ENCODE measurements around the gene KIF26A. TPM values are rescaled to one million over a fixed set of nuclear protein-coding genes. Genes with fewer than 3 reads are reported as not detected.

The KIF26A gene
- total and polyA plus RNA-seq, 2 experiments from 2014 or later = 5.6 to 103 TPM

DNA sequence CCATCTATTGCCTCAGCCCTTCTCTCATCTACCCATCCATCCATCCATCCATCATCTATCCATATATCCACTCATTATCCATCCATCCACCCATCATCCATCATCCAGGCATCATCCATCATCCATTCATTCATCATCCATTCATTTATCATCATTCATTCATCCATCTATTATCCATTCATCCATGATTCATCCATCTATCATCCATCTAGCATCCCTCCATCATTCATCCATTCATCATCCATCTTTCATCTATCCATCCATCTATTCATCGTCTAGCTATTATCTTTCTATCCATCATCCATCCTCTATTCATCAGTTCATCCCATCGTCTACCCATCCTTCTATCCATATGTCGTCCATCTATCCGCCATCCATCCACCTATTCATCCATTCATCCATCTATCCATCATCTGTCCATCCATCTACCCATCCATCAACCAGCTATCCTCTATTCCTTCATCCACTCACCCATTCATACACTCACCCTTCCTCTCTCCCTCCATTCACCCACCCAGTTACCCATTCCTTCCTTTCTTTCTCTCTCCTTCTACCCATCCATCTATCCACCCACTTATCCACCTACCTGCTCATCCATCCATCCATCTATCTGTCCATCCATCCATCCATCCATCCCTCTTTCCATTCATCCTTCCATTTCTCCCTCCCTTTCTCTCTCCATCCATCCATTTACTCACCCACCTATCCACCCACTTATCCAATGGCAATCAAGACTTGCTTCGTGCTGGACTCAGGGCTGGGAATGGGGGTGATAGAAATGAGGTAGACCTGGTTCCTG lies 59.3 kb downstream of the KIF26A start:
- H3K4me3 ChIP-seq = no peak overlapping the region
- peaks cover 5% of the 10 kb centered on the region for H3K4me1 Mint-ChIP-seq
- no peak overlapping the region for H3K27ac ChIP-seq (ENCODE audit: low read depth)
- no peaks in the 10 kb centered on the region for H3K27me3 ChIP-seq (ENCODE audit: insufficient read depth)
- H3F3A ChIP-seq (replicated peaks; ENCODE audit: low read depth) = no peaks in the 10 kb centered on the region
- no peak for TF ChIP-seq EZH2phosphoT487 (IDR thresholded peaks at IDR 0.05; ENCODE audit: unreplicated experiment)
- TF ChIP-seq, protein P1, sequence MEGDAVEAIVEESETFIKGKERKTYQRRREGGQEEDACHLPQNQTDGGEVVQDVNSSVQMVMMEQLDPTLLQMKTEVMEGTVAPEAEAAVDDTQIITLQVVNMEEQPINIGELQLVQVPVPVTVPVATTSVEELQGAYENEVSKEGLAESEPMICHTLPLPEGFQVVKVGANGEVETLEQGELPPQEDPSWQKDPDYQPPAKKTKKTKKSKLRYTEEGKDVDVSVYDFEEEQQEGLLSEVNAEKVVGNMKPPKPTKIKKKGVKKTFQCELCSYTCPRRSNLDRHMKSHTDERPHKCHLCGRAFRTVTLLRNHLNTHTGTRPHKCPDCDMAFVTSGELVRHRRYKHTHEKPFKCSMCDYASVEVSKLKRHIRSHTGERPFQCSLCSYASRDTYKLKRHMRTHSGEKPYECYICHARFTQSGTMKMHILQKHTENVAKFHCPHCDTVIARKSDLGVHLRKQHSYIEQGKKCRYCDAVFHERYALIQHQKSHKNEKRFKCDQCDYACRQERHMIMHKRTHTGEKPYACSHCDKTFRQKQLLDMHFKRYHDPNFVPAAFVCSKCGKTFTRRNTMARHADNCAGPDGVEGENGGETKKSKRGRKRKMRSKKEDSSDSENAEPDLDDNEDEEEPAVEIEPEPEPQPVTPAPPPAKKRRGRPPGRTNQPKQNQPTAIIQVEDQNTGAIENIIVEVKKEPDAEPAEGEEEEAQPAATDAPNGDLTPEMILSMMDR (conservative IDR thresholded peaks at IDR 0.05; ENCODE audit: low read depth in 2 of 2) = no peak
- TF ChIP-seq CREB1 (CRISPR knock-in tag; IDR thresholded peaks at IDR 0.05; ENCODE audit: low read depth) = no peak
- TF ChIP-seq POLR2AphosphoS5 (IDR thresholded peaks at IDR 0.05; ENCODE audit: low read depth) = no peak
- TF ChIP-seq, protein P2, sequence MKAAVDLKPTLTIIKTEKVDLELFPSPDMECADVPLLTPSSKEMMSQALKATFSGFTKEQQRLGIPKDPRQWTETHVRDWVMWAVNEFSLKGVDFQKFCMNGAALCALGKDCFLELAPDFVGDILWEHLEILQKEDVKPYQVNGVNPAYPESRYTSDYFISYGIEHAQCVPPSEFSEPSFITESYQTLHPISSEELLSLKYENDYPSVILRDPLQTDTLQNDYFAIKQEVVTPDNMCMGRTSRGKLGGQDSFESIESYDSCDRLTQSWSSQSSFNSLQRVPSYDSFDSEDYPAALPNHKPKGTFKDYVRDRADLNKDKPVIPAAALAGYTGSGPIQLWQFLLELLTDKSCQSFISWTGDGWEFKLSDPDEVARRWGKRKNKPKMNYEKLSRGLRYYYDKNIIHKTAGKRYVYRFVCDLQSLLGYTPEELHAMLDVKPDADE (IDR thresholded peaks at IDR 0.05) = no peak
- no peak for TF ChIP-seq ZNF331 (CRISPR knock-in tag; IDR thresholded peaks at IDR 0.05; ENCODE audit: low read depth)
- TF ChIP-seq ZNF114 (CRISPR knock-in tag; IDR thresholded peaks at IDR 0.05) = no peak
- no peak for TF ChIP-seq STAT1 (IDR thresholded peaks at IDR 0.05; ENCODE audit: unreplicated experiment)
- no peak for TF ChIP-seq EZH2 (IDR thresholded peaks at IDR 0.05; ENCODE audit: low read depth, unreplicated experiment)
- no peak for TF ChIP-seq NANOG (IDR thresholded peaks at IDR 0.05; ENCODE audit: borderline replicate concordance)
- TF ChIP-seq, protein P3, sequence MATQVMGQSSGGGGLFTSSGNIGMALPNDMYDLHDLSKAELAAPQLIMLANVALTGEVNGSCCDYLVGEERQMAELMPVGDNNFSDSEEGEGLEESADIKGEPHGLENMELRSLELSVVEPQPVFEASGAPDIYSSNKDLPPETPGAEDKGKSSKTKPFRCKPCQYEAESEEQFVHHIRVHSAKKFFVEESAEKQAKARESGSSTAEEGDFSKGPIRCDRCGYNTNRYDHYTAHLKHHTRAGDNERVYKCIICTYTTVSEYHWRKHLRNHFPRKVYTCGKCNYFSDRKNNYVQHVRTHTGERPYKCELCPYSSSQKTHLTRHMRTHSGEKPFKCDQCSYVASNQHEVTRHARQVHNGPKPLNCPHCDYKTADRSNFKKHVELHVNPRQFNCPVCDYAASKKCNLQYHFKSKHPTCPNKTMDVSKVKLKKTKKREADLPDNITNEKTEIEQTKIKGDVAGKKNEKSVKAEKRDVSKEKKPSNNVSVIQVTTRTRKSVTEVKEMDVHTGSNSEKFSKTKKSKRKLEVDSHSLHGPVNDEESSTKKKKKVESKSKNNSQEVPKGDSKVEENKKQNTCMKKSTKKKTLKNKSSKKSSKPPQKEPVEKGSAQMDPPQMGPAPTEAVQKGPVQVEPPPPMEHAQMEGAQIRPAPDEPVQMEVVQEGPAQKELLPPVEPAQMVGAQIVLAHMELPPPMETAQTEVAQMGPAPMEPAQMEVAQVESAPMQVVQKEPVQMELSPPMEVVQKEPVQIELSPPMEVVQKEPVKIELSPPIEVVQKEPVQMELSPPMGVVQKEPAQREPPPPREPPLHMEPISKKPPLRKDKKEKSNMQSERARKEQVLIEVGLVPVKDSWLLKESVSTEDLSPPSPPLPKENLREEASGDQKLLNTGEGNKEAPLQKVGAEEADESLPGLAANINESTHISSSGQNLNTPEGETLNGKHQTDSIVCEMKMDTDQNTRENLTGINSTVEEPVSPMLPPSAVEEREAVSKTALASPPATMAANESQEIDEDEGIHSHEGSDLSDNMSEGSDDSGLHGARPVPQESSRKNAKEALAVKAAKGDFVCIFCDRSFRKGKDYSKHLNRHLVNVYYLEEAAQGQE (IDR thresholded peaks at IDR 0.05; ENCODE audit: unreplicated experiment) = no peak
- TF ChIP-seq, protein P4, sequence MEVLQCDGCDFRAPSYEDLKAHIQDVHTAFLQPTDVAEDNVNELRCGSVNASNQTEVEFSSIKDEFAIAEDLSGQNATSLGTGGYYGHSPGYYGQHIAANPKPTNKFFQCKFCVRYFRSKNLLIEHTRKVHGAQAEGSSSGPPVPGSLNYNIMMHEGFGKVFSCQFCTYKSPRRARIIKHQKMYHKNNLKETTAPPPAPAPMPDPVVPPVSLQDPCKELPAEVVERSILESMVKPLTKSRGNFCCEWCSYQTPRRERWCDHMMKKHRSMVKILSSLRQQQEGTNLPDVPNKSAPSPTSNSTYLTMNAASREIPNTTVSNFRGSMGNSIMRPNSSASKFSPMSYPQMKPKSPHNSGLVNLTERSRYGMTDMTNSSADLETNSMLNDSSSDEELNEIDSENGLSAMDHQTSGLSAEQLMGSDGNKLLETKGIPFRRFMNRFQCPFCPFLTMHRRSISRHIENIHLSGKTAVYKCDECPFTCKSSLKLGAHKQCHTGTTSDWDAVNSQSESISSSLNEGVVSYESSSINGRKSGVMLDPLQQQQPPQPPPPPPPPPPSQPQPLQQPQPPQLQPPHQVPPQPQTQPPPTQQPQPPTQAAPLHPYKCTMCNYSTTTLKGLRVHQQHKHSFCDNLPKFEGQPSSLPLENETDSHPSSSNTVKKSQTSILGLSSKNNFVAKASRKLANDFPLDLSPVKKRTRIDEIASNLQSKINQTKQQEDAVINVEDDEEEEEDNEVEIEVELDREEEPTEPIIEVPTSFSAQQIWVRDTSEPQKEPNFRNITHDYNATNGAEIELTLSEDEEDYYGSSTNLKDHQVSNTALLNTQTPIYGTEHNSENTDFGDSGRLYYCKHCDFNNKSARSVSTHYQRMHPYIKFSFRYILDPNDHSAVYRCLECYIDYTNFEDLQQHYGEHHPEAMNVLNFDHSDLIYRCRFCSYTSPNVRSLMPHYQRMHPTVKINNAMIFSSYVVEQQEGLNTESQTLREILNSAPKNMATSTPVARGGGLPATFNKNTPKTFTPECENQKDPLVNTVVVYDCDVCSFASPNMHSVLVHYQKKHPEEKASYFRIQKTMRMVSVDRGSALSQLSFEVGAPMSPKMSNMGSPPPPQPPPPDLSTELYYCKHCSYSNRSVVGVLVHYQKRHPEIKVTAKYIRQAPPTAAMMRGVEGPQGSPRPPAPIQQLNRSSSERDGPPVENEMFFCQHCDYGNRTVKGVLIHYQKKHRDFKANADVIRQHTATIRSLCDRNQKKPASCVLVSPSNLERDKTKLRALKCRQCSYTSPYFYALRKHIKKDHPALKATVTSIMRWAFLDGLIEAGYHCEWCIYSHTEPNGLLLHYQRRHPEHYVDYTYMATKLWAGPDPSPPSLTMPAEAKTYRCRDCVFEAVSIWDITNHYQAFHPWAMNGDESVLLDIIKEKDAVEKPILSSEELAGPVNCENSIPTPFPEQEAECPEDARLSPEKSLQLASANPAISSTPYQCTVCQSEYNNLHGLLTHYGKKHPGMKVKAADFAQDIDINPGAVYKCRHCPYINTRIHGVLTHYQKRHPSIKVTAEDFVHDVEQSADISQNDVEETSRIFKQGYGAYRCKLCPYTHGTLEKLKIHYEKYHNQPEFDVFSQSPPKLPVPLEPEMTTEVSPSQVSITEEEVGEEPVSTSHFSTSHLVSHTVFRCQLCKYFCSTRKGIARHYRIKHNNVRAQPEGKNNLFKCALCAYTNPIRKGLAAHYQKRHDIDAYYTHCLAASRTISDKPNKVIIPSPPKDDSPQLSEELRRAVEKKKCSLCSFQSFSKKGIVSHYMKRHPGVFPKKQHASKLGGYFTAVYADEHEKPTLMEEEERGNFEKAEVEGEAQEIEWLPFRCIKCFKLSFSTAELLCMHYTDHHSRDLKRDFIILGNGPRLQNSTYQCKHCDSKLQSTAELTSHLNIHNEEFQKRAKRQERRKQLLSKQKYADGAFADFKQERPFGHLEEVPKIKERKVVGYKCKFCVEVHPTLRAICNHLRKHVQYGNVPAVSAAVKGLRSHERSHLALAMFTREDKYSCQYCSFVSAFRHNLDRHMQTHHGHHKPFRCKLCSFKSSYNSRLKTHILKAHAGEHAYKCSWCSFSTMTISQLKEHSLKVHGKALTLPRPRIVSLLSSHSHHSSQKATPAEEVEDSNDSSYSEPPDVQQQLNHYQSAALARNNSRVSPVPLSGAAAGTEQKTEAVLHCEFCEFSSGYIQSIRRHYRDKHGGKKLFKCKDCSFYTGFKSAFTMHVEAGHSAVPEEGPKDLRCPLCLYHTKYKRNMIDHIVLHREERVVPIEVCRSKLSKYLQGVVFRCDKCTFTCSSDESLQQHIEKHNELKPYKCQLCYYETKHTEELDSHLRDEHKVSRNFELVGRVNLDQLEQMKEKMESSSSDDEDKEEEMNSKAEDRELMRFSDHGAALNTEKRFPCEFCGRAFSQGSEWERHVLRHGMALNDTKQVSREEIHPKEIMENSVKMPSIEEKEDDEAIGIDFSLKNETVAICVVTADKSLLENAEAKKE (CRISPR knock-in tag; IDR thresholded peaks at IDR 0.05) = no peak
- TF ChIP-seq JUNB (IDR thresholded peaks at IDR 0.05; ENCODE audit: unreplicated experiment) = no peak
- H3K9me3 Mint-ChIP-seq = no peaks in the 10 kb centered on the region
- H3K27ac Mint-ChIP-seq = no peak overlapping the region
- DNase-seq (ENCODE audit: low spot score) (no peak), ATAC-seq (no peak)
- no peaks in the 10 kb centered on the region for H3K4me1 ChIP-seq (ENCODE audit: insufficient read depth)
- no peak overlapping the region for H3K4me2 ChIP-seq
- no peaks in the 10 kb centered on the region for H4K20me1 ChIP-seq (replicated peaks; ENCODE audit: insufficient read depth)
- H2AFZ ChIP-seq = no peak overlapping the region
- no peaks in the 10 kb centered on the region; the same call in 1 of the 2 replicates for H3K9me2 ChIP-seq (ENCODE audit: insufficient read depth)
- no peaks in the 10 kb centered on the region for H3K36me3 Mint-ChIP-seq (ENCODE audit: low read depth)
- H3K79me2 ChIP-seq (replicated peaks; ENCODE audit: insufficient read depth) = no peaks in the 10 kb centered on the region
- H3K27me3 Mint-ChIP-seq (ENCODE audit: insufficient read depth, low read depth, poor library complexity) = peaks cover 1% of the 10 kb centered on the region
- no peak overlapping the region for H3K4me3 Mint-ChIP-seq
- H3K36me3 ChIP-seq (ENCODE audit: insufficient read depth) = no peaks in the 10 kb centered on the region
